HG03045 (cell line): Measurements from ENCODE around the gene TFPI.
"Not testable (repeated sequence)": the region's sequence is repeated elsewhere in the genome, so short reads cannot be mapped to it uniquely, and the experiment has no call there.

ENCODE experiments used
- ATAC-seq: cut with Tn5 transposase; IDR thresholded peaks from one replicate; pipeline ENCODE4 v1.9.1; 2021; ENCODE audit warnings: mild to moderate bottlenecking, moderate library complexity; ENCODE audit not compliant: unreplicated experiment

The TFPI gene

DNA sequence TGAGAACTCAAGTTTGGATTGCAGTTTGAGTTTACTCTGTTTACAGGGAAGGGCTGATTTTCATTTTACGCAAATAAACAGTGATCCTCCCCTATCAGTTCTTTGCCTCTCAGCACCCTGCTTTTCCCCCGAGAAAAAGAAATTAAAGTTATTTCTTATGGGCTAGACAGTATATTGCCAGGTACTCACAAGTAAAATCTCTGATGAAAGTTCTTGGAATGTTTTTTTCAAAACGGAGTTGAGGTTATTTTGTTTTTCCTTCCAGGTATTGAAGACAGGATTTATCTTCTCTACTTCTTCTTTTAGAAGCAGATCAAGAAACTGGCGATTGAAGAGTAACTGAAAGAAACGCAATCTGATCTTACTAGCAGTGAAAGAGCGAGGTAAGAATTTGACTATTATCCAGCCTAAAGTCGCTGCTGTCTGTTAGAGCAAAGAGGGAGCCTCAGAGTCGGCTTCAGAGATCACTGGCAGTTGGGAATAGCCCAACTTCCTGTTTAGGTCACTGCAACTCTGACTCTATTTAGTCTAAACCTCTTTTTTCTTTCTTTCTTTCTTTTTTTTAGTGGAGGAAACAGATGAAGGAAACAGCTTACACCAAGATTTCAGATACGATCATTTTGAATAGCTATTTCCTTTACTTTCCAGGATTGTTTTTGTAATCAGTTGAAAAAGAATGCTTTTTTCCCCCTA, at the start of gene TFPI:
TFPI (minus strand) TSS at position 425 of the 693 bp plus-strand sequence. CDS start 50,667 bp downstream, outside the sequence.
- ATAC-seq = no peak

GRCh38 chr2:187594801-187595200, 40.6 kb upstream of the TFPI start:
- ATAC-seq = no peak

GRCh38 chr2:187593697-187594096, 39.5 kb upstream of the TFPI start:
- no peak for ATAC-seq

DNA sequence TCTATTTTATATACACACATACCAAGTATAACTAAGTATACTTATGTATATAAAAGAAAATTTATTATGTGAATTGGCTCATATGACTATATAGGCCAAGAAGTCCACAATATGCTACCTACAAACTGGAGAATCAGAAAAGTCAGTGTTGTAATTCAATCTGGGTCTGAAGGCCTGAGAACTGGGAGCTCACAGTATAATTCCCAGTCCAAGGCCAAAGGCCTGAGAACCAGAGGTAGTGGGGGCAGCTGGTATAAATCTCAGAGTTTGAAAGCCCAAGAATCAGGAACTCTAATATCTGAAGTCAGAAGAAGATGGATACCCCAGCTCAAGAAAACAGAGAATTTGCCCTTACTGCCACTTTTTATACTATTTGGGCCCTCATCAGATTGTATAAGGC, 38.9 kb upstream of the TFPI start:
- ATAC-seq = no peak

GRCh38 chr2:187590175-187590574, 35.9 kb upstream of the TFPI start:
- no peak for ATAC-seq

DNA sequence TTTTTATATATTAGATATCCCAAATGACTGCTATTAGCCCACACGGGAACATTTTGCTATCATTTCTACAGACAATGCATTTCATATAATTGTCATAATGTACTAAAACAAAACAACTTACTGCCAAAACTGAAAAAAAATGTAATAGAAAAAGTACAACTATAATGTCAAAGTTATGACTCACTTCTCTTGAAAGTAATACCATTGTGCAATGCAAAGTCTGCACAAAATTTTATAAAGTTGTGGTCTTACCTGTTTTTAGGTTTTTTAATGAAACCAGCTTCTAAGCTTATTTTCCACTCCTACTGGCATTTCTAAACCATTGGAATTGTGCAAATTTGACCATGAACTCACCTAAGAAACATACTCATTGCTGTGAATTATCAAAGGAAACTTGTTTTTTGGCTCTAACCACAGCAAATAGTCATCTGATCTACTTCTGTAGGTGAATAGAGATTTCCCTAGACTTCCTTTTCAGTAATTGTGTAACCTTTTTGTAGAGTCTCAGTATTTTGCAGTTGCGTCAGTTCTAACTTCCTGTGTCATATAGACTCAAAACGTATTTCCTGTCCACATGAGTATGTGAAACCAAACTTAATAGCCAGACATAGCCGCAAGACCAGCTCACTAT, 31.9 kb upstream of the TFPI start:
- ATAC-seq = no peak

- no peak for ATAC-seq
Measured at GRCh38 chr2:187581125-187581896, 27.1 kb upstream of the TFPI start.

- ATAC-seq = no peak
Measured at GRCh38 chr2:187580462-187581124, 26.4 kb upstream of the TFPI start.

DNA sequence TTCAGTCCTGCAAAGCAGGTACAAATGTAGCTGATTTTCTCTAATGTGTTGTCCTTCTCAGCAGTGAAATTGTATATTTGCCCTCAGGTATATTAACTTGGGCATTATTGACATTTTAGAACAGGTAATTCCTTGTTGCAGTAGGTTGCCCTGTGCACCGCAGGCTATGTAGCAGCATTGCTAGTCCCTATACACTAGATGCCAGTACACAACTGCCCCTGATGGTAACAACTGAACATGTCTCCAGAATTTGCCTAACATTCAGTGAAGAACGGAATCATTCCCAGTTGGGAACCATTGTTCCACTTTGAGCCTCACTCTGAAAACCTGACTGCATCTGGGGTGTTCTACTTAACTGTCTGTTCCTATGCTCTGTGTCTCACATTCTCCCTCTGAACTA, 23.1 kb upstream of the TFPI start:
- ATAC-seq = no peak

DNA sequence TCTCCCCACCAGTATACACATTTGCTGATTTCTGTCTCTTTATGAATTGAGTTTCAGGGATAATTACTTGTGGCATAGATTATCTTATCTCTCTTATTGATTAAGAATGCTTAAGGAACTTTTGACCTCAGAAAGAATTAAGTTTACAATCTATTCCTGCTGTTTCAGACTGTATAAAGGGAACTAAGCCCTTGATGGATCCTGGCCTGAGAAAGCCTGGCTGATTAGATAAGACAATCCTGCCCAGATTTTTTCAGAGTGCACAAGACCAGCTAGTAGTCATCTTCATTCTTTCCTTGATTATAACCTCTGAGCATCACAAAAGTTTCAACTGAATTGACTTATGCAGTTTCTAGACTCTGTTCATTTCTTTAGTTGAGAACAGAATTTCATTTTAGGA, 22.7 kb upstream of the TFPI start:
- no peak for ATAC-seq

DNA sequence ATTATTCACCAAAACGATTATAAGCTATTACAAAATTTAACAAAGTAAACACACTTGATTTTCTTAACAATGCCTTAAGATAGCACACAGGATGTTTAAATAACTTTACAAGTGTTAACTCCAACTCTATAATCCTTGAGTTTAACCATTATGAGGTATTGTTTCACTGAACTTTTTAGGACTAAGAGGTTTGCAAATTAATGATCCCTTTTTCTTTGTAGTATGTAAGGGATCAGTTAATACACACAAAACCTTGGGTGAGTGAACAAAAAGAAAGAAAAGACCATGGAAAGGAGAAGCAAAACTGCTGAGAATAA, 21.5 kb upstream of the TFPI start:
- ATAC-seq = no peak

GRCh38 chr2:187574969-187575750, 20.9 kb upstream of the TFPI start:
- no peak for ATAC-seq

- no peak for ATAC-seq
Measured at GRCh38 chr2:187573722-187574121, 19.5 kb upstream of the TFPI start.

DNA sequence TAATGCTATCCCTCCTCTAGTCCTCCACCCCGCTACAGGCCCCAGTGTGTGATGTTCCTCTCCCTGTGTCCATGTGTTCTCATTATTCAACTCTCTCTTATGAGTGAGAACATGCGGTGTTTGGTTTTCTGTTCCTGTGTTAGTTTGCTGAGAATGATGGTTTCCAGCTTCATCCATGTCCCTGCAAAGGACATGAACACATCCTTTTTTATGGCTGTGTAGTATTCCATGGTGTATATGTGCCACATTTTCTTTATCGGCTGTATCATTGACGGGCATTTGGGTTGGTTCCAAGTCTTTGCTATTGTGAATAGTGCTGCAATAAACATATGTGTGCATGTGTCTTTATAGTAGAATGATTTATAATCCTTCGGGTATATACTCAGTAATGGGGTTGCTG, 17.8 kb upstream of the TFPI start:
- ATAC-seq = not testable (repeated sequence)

GRCh38 chr2:187569571-187569970, 15.3 kb upstream of the TFPI start:
- no peak for ATAC-seq

DNA sequence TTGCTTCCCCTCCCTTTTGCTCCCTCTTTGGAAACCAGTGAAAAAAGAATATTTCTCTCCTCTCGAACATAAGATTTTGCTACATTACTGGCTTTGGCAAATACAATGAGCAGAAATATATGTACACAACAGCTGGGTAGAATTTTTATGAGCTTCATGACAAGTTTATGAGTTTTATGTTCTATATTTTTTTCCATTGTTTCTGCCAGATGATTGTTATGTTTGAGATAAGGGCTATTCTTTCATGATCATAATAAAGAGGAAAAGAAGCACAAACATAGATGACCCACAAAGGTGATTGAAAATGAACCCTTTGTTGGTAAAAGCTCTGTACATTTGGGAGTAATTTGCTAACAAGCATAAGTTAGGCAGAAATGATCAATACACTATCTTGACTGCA, 14.8 kb upstream of the TFPI start:
- no peak for ATAC-seq

DNA sequence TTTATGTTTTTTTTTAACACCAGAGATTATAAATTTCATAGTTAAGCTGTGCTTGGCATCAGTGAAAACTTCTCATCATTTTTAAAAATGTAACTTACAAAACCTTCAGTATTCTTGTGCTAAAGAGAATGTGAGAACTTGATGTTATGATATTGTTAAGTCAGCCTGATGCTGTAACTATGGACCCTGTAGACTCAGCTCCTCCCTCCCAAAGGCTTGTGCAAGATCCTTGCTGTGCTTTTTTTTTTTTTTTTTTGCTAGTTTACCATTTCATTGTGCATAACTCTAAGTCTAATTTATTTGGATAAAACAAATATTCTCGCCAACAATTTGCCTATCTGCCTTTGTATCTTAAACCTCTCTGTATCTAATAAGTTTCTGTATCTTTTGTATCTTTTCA, 12.9 kb upstream of the TFPI start:
- ATAC-seq = no peak

GRCh38 chr2:187566712-187567111, 12.5 kb upstream of the TFPI start:
- ATAC-seq = no peak

DNA sequence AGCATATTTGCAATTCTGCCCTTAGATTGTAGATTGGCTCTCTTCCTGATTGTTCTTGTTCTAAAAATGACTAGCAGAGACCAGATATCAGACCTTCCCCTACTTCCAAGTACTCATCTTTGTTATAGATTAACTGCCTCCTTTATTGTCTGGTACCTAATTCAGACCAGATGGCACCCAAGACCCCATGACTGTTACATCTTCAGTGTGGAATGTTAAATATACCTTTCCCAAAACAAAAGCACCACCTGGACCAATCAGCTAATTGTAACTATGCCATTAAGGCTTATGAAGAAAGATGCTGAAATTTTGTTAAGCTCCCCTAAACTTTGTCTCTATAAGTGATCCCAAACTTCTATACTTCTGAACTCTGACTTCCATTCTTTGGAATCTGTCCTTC, 12.0 kb upstream of the TFPI start:
- ATAC-seq = no peak

DNA sequence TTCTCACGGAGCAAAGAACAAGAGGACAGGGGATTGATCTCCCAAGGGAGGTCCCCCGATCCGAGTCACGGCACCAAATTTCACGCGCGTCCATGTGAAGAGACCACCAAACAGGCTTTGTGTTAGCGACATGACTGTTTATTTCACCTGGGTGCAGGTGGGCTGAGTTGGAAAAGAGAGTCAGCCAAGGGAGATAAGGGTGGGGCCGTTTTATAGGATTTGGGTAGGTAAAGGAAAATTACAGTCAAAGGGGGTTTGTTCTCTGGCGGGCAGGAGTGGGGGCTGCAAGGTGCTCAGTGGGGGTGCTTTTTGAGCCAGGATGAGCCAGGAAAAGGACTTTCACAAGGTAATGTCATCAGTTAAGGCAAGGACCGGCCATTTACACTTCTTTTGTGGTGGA, 11.4 kb upstream of the TFPI start:
- ATAC-seq = not testable (repeated sequence)

DNA sequence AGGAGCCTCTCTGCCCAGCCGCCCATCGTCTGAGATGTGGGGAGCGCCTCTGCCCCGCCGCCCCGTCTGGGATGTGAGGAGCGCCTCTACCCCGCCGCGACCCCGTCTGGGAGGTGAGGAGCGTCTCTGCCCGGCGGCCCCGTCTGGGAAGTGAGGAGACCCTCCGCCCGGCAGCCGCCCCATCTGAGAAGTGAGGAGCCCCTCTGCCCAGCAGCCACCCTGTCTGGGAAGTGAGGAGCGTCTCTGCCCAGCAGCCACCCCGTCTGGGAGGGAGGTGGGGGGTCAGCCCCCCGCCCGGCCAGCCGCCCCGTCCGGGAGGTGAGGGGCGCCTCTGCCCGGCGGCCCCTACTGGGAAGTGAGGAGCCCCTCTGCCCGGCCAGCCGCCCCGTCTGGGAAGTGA, 2.3 kb upstream of the TFPI start:
- not testable (repeated sequence) for ATAC-seq
